ENCODE data around the gene CCDC69. TPM values are rescaled to one million over a fixed set of nuclear protein-coding genes. Genes with fewer than 3 reads are reported as not detected.
A peak's percentile ranks its signal among the peaks of the same experiment; 100 is the strongest.

CCDC69 gene
- total and polyA plus RNA-seq, 10 of the 15 experiments (the other 5 are each of a cell fraction or from before 2014, with no cell fraction given) = 13.5 to 106 (median 70.1) TPM

- TF ChIP-seq, protein P1, sequence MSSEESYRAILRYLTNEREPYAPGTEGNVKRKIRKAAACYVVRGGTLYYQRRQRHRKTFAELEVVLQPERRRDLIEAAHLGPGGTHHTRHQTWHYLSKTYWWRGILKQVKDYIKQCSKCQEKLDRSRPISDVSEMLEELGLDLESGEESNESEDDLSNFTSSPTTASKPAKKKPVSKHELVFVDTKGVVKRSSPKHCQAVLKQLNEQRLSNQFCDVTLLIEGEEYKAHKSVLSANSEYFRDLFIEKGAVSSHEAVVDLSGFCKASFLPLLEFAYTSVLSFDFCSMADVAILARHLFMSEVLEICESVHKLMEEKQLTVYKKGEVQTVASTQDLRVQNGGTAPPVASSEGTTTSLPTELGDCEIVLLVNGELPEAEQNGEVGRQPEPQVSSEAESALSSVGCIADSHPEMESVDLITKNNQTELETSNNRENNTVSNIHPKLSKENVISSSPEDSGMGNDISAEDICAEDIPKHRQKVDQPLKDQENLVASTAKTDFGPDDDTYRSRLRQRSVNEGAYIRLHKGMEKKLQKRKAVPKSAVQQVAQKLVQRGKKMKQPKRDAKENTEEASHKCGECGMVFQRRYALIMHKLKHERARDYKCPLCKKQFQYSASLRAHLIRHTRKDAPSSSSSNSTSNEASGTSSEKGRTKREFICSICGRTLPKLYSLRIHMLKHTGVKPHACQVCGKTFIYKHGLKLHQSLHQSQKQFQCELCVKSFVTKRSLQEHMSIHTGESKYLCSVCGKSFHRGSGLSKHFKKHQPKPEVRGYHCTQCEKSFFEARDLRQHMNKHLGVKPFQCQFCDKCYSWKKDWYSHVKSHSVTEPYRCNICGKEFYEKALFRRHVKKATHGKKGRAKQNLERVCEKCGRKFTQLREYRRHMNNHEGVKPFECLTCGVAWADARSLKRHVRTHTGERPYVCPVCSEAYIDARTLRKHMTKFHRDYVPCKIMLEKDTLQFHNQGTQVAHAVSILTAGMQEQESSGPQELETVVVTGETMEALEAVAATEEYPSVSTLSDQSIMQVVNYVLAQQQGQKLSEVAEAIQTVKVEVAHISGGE (CRISPR knock-in tag; IDR thresholded peaks at IDR 0.05) = no peak
- TF ChIP-seq ZZZ3 (IDR thresholded peaks at IDR 0.05; ENCODE audit: control insufficient read depth, insufficient read length, low read depth) (no peak), SUZ12 (IDR thresholded peaks at IDR 0.05; ENCODE audit: unreplicated experiment) (no peak), NR2F1 (conservative IDR thresholded peaks at IDR 0.05) (peak; percentile 72), JUNB (IDR thresholded peaks at IDR 0.05) (0 out of 2 replicates have a peak, but pooled peaks have one; percentile 4), SRF (IDR thresholded peaks at IDR 0.05; ENCODE audit: low read depth in 2 of 2, low read length in 2 of 2) (no peak), STAT1 (conservative IDR thresholded peaks at IDR 0.05) (no peak), RAD21 (IDR thresholded peaks at IDR 0.05; ENCODE audit: insufficient read depth, low read depth, low read length) (0 out of 2 replicates have a peak, but pooled peaks have one; percentile 5), SIX5 (IDR thresholded peaks at IDR 0.05; ENCODE audit: low read depth, low read length, severe bottlenecking) (no peak), NFXL1 (IDR thresholded peaks at IDR 0.05; ENCODE audit: borderline replicate concordance) (no peak), MTA2 (IDR thresholded peaks at IDR 0.05; ENCODE audit: low read depth) (peak; percentile 85; the same call in 1 of the 2 replicates), RFX5 (IDR thresholded peaks at IDR 0.05; ENCODE audit: low read depth, low read length) (no peak), NFYA (IDR thresholded peaks at IDR 0.05; ENCODE audit: borderline replicate concordance, low read depth, low read length) (no peak), ZNF24 (IDR thresholded peaks at IDR 0.05) (peak; percentile 52), POU2F2 (IDR thresholded peaks at IDR 0.05; ENCODE audit: borderline replicate concordance, low read depth, low read length) (no peak; the same call in 1 of the 3 replicates), ASH2L (IDR thresholded peaks at IDR 0.05; ENCODE audit: borderline replicate concordance, low read depth) (no peak)
- TF ChIP-seq, protein P2, sequence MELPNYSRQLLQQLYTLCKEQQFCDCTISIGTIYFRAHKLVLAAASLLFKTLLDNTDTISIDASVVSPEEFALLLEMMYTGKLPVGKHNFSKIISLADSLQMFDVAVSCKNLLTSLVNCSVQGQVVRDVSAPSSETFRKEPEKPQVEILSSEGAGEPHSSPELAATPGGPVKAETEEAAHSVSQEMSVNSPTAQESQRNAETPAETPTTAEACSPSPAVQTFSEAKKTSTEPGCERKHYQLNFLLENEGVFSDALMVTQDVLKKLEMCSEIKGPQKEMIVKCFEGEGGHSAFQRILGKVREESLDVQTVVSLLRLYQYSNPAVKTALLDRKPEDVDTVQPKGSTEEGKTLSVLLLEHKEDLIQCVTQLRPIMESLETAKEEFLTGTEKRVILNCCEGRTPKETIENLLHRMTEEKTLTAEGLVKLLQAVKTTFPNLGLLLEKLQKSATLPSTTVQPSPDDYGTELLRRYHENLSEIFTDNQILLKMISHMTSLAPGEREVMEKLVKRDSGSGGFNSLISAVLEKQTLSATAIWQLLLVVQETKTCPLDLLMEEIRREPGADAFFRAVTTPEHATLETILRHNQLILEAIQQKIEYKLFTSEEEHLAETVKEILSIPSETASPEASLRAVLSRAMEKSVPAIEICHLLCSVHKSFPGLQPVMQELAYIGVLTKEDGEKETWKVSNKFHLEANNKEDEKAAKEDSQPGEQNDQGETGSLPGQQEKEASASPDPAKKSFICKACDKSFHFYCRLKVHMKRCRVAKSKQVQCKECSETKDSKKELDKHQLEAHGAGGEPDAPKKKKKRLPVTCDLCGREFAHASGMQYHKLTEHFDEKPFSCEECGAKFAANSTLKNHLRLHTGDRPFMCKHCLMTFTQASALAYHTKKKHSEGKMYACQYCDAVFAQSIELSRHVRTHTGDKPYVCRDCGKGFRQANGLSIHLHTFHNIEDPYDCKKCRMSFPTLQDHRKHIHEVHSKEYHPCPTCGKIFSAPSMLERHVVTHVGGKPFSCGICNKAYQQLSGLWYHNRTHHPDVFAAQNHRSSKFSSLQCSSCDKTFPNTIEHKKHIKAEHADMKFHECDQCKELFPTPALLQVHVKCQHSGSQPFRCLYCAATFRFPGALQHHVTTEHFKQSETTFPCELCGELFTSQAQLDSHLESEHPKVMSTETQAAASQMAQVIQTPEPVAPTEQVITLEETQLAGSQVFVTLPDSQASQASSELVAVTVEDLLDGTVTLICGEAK (IDR thresholded peaks at IDR 0.05; ENCODE audit: borderline replicate concordance) = 0 out of 2 replicates have a peak, but pooled peaks have one; percentile 56
- TF ChIP-seq, protein P3, sequence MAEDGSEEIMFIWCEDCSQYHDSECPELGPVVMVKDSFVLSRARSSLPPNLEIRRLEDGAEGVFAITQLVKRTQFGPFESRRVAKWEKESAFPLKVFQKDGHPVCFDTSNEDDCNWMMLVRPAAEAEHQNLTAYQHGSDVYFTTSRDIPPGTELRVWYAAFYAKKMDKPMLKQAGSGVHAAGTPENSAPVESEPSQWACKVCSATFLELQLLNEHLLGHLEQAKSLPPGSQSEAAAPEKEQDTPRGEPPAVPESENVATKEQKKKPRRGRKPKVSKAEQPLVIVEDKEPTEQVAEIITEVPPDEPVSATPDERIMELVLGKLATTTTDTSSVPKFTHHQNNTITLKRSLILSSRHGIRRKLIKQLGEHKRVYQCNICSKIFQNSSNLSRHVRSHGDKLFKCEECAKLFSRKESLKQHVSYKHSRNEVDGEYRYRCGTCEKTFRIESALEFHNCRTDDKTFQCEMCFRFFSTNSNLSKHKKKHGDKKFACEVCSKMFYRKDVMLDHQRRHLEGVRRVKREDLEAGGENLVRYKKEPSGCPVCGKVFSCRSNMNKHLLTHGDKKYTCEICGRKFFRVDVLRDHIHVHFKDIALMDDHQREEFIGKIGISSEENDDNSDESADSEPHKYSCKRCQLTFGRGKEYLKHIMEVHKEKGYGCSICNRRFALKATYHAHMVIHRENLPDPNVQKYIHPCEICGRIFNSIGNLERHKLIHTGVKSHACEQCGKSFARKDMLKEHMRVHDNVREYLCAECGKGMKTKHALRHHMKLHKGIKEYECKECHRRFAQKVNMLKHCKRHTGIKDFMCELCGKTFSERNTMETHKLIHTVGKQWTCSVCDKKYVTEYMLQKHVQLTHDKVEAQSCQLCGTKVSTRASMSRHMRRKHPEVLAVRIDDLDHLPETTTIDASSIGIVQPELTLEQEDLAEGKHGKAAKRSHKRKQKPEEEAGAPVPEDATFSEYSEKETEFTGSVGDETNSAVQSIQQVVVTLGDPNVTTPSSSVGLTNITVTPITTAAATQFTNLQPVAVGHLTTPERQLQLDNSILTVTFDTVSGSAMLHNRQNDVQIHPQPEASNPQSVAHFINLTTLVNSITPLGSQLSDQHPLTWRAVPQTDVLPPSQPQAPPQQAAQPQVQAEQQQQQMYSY (CRISPR knock-in tag; IDR thresholded peaks at IDR 0.05) = no peak
Observed at GRCh38 chr5:151214614-151215545, 9.0 kb downstream of the CCDC69 start (continued).

Measured in GM12878 (cell line).